SK-N-MC (cell line): ENCODE data around the gene TAF1A.

Experiments used
- DNase-seq: peaks from one replicate; pipeline ENCODE4 v3.0.0-alpha.2; 2011; ENCODE audit warnings: low read depth, low spot score
- H3K27ac ChIP-seq: fragments of 200-600 bp; sonication (generic); 2 replicates; pipeline ENCODE4 v1.5.1; 2016; ENCODE audit warnings: mixed run types
- H3K36me3 ChIP-seq: fragments of 200-600 bp; sonication (generic); 2 replicates; pipeline ENCODE4 v1.6.1; 2017; ENCODE audit warnings: antibody characterized with exemption, low read length, mixed read lengths; ENCODE audit not compliant: insufficient read depth
- H3K4me3 ChIP-seq: fragments of 200-600 bp; sonication (generic); 2 replicates; pipeline ENCODE4 v1.5.1; 2016
- H3K9ac ChIP-seq: fragments of 200-600 bp; sonication (generic); 2 replicates; pipeline ENCODE4 v1.8.0; 2017; ENCODE audit warnings: mixed run types, mixed read lengths; ENCODE audit not compliant: insufficient read length
- H3K9me3 ChIP-seq: fragments of 200-600 bp; sonication (generic); 2 replicates; pipeline ENCODE4 v1.6.1; 2017; ENCODE audit warnings: low read depth, mild to moderate bottlenecking, antibody characterized with exemption, low read length, moderate library complexity, mixed read lengths
- EZH2 ChIP-seq: fragments of 200-600 bp; sonication (generic); IDR thresholded peaks from one replicate; pipeline ENCODE4 v1.6.1; 2017; ENCODE audit warnings: antibody characterized with exemption
- FOXP2 ChIP-seq: optimal IDR thresholded peaks from 2 replicates; pipeline ENCODE3; 2011; ENCODE audit warnings: mild to moderate bottlenecking, moderate library complexity; ENCODE audit not compliant: insufficient read depth; ENCODE audit errors: extremely low read length, control extremely low read depth
- POLR2AphosphoS5 ChIP-seq: IDR thresholded peaks from 2 replicates; pipeline ENCODE4 v1.6.1; 2012; ENCODE audit warnings: mild to moderate bottlenecking, low read depth, low read length, borderline replicate concordance

TAF1A gene

DNA sequence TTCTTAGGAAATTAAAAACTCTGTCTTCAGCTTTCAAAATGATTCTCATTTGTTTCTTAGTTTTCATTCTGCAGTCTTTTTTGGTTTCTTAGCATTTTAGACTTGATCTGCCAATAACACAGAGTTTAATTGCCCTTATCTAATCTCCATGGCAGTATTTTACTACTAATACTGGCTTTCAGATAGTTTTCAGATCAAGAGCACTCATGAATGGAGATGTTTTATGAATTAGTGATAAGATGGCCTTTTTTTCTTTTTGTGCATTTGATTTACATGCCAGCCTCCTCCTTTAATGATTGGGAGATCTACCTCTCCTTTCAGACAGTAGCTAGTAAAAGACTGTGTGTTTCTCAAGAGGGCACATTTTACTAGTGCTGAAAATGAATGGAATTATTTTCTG lies 33.7 kb upstream of the TAF1A start:
- Histone ChIP-seq H3K9me3 (no peaks in the 10 kb centered on the region), H3K9ac (no peak overlapping the region), H3K36me3 (peaks cover 16% of the 10 kb centered on the region; the same call in 1 of the 2 replicates), H3K27ac (no peak overlapping the region), H3K4me3 (no peak overlapping the region)
- DNase-seq, result no peak
- TF ChIP-seq EZH2 (no peak), FOXP2 (no peak), POLR2AphosphoS5 (no peak)

DNA sequence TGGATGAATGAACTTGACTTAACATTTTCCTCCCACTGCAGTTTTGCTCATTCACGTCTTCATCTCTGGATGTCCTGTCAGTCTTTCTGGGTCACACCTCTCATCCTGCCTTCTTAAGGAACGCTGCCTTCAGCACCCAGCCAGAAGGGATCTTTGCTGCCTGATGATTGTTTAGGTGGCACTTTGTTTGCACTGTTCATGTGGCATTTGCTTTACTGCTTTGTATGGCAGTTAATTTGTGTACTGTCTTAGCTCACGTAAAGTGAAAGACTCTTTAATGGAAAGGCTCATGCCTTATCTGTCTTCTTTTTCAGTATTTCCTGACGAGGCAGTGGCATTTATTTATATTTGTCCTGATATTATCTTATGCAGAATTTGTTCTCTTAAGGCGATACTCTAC lies 33.0 kb upstream of the TAF1A start:
- Histone ChIP-seq H3K36me3 (peaks cover 11% of the 10 kb centered on the region; the same call in 1 of the 2 replicates), H3K4me3 (no peak overlapping the region), H3K9me3 (no peaks in the 10 kb centered on the region), H3K27ac (no peak overlapping the region), H3K9ac (no peak overlapping the region)
- TF ChIP-seq FOXP2 (no peak), POLR2AphosphoS5 (no peak), EZH2 (no peak)
- no peak for DNase-seq

DNA sequence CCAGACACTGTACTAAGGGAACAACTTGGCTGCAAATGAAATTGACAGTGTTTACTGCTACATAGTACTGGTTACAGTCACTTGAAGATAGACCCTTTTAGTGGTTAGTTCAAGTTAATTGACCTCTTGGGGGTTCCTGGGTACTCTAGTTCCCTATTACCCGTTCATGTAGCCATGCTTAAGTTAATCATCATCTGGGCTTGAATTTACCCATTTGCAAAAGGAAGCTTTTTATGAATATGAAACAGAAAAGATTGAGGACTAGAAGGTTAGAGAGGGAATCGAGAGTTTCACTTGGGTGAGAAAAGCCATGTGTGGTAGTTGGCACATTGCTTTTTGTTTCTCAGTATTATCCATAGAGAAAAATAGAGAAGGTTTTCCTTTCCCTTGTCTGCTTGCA lies 30.8 kb upstream of the TAF1A start:
- peaks cover 11% of the 10 kb centered on the region; the same call in 1 of the 2 replicates for H3K36me3 ChIP-seq
- H3K9me3 ChIP-seq, result no peaks in the 10 kb centered on the region
- no peak overlapping the region for H3K27ac ChIP-seq
- H3K4me3 ChIP-seq, result no peak overlapping the region
- no peak for DNase-seq
- TF ChIP-seq POLR2AphosphoS5, result no peak
- TF ChIP-seq EZH2, result no peak
- no peak for TF ChIP-seq FOXP2
- no peak overlapping the region for H3K9ac ChIP-seq

DNA sequence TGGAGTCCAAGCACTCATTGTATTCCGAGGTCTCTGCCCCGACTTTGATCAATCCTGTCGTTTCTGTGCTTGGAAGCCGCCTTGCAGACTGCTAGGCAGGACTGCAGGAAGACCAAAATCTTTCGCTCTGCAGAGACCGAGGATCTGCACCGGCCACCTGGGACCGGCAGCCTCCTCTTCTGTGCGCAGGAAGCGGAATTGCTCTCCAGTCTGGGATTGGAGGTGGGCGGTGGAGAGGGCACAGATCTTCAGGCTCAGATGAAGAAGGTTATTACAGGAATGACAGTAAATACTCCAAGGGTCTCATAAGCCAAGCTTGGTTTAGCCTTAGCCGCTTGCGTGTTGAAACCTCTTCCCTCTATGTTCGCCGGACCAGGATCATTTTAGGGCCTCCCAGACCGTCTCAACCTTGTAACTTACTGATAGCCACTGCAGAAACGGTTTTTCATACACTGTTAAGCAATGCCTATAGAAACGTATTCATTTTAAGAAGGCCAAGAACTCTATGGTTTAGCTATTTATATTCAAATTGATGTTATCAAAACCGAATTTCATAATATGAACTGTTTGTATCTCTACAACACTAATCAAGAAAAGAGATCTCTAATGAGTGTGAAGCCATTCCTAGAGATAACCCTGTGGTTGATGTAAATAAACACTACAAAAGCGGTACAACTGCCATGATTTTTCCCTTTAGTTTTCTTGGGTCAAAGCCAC lies 29.3 kb upstream of the TAF1A start:
- Histone ChIP-seq H3K9ac (peak overlapping the region; percentile 79), H3K27ac (no peak overlapping the region), H3K4me3 (peak overlapping the region; percentile 85), H3K36me3 (peaks cover 8% of the 10 kb centered on the region; the same call in 1 of the 2 replicates), H3K9me3 (no peaks in the 10 kb centered on the region)
- TF ChIP-seq EZH2, result no peak
- no peak for TF ChIP-seq FOXP2
- TF ChIP-seq POLR2AphosphoS5, result no peak
- no peak for DNase-seq

DNA sequence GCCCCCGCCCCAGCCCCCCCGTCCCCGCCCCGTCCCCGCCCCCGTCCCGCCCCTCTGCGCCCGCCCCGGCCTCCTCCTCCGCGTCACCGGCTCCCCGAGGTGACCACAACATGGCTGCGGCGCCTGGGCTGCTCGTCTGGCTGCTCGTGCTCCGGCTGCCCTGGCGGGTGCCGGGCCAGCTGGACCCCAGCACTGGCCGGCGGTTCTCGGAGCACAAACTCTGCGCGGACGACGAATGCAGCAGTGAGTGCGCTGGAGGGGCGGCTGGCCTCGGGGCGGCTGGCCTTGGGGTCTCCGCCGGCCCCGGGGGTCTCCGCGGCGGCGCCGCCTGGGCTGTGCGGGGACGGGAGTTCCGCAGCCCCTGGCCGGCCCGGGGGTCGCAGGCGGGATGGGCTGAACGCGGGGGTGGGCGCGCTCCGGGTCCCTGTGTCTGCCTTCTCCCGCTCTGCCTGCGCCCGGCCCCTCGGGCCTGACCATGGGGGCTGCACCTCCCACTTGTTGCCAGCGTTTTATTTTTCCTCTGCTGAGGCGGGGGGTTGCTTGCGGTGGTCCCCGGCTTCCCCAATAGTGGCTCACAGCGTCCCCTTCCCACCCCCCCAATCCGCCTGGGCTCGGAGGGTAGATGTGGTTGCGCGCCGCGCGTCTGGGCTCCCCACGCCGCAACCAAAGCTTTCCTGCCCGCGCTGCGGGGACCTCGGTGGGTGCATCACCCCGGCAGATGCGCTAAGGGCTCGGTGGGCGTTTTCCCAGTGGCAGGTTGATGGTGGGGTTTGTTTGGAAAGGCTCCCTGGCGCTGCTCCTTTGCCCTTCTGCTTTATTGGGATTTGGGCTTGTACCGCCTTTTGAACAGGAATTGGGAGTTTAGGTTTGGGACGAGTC lies 28.5 kb upstream of the TAF1A start, which contains the start of gene MIA3:
Gene MIA3, plus strand, starts transcription at position 97 of the 879 bp plus-strand sequence. Its CDS starts 14 bp downstream, at position 111.
- no peak for DNase-seq
- no peak within 1 kb of the TSS for H3K27ac ChIP-seq
- peak within 1 kb of the TSS; percentile 85 for H3K4me3 ChIP-seq
- no peaks in the 10 kb centered on the region for H3K9me3 ChIP-seq
- TF ChIP-seq POLR2AphosphoS5, result peak; percentile 81
- no peak for TF ChIP-seq EZH2
- H3K9ac ChIP-seq, result peak within 1 kb of the TSS; percentile 79
- peaks cover 4% of the 10 kb centered on the region; the same call in 1 of the 2 replicates for H3K36me3 ChIP-seq

DNA sequence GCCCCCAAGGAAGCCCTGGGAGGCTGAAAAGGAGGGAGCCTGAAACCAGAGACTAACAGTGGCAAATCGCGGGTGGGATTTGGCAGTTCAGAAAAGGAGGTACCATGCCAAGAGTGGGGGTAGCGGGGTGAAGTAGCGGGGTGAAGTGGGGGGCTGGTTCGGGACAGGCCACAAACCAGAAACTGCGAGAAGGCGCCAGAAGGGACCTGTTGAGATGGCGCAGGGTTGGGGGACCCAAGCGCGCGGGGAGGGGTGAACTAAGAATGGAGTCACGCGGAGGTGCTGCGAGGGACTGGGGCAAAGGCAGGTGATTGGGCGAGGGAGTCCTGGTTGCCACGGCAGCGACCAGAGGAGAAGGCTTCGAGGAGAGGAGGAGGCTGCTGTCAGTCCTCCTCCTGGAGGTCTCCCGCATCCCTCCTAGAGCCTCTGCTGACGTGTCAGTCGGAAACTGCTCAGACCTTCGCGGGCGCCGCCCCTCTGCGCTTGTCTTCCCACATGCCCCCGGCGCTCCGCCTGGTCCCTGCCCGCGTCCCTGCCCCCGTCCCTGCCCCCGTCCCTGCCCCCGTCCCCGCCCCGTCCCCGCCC lies 27.7 kb upstream of the TAF1A start:
- Histone ChIP-seq H3K4me3 (peak overlapping the region; percentile 73), H3K9ac (no peak overlapping the region), H3K27ac (no peak overlapping the region), H3K36me3 (peaks cover 2% of the 10 kb centered on the region; the same call in 1 of the 2 replicates), H3K9me3 (no peaks in the 10 kb centered on the region)
- TF ChIP-seq POLR2AphosphoS5 (no peak), EZH2 (no peak), FOXP2 (no peak)
- peak; percentile 48 for DNase-seq

DNA sequence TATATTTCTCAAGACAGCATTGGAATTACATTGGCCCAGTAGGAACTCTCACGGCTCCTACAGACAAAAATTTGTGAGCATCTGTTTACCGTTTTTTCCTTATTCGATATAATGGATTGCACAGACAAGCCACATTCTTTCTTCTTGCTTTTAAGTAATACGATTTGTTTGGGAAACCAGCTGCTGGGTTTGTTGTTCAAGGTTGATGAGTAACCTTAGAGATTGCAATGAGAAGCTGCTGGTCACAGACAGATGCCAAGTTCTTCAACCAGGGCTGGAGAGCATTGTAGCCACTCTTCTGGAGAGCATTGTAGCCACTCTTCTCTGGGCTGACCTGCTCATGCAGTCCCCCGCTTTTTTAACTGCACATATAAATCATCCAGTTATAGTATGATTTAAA lies 26.8 kb upstream of the TAF1A start:
- no peak for DNase-seq
- H3K4me3 ChIP-seq, result no peak overlapping the region
- TF ChIP-seq EZH2, result no peak
- TF ChIP-seq POLR2AphosphoS5, result no peak
- TF ChIP-seq FOXP2, result no peak
- no peaks in the 10 kb centered on the region for H3K9me3 ChIP-seq
- H3K36me3 ChIP-seq, result no peaks in the 10 kb centered on the region
- no peak overlapping the region for H3K27ac ChIP-seq
- no peak overlapping the region for H3K9ac ChIP-seq

DNA sequence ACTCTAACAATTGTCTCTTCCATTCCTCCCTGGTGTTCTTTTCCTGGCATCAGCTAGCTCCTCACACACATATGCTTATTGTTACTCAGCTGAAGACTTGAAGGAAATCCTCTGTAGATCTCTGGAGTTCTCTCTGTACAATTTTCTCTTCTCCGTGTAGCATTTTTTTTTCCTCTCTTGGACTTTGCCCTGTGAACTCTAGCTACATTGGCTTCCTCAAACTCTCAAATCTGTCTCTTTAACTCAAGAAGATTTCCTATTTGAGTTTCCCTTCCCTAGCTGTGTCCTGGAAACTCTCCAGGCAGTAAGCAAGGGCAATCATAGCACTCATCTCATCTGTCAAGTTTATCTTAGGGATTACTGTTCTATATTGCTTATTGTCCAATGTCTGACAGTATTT lies 23.9 kb upstream of the TAF1A start:
- H3K4me3 ChIP-seq, result no peak overlapping the region
- DNase-seq, result no peak
- no peak overlapping the region for H3K27ac ChIP-seq
- no peaks in the 10 kb centered on the region for H3K9me3 ChIP-seq
- TF ChIP-seq EZH2 (no peak), POLR2AphosphoS5 (no peak), FOXP2 (no peak)
- H3K9ac ChIP-seq, result no peak overlapping the region
- H3K36me3 ChIP-seq, result no peaks in the 10 kb centered on the region
